HCT116 (cell line): ENCODE results near the gene ODF4.

Experiments
- CTCF ChIP-seq, 3 experiments: fragments of 200-600 bp in 1 of 3; sonication (generic) in 1 of 3; IDR thresholded peaks in 2 of 3; conservative IDR thresholded peaks in 1 of 3; 2 replicates each; pipeline ENCODE4 v1.5.1; 2012 to 2017; ENCODE audit warnings: low read depth in 2 of 3, low read length in 2 of 3, antibody characterized with exemption in 1 of 3, borderline replicate concordance in 1 of 3, control low read depth in 1 of 3, mild to moderate bottlenecking in 1 of 3, mixed read lengths in 1 of 3, mixed run types in 1 of 3, moderate library complexity in 1 of 3; ENCODE audit not compliant: insufficient read depth in 1 of 3
- EZH2 ChIP-seq: fragments of 200-600 bp; sonication (generic); IDR thresholded peaks from 2 replicates; pipeline ENCODE4 v1.6.1; 2017; ENCODE audit warnings: antibody characterized with exemption, mixed run types
- EZH2phosphoT487 ChIP-seq: fragments of 200-600 bp; IDR thresholded peaks from 2 replicates; pipeline ENCODE4 v1.6.1; 2018; ENCODE audit warnings: antibody characterized with exemption, borderline replicate concordance
- RAD21 ChIP-seq: IDR thresholded peaks from 2 replicates; pipeline ENCODE4 v1.6.1; 2012; ENCODE audit warnings: low read depth, mild to moderate bottlenecking

GRCh38 chr17:8392674-8393469, 53.2 kb downstream of the ODF4 start:
- no peak for TF ChIP-seq EZH2
- TF ChIP-seq CTCF (IDR thresholded peaks at IDR 0.05 in 2 of 3, conservative IDR thresholded peaks at IDR 0.05 in 1 of 3; ENCODE audit: borderline replicate concordance in 1 of 3, insufficient read depth in 1 of 3, low read depth in 2 of 3, low read length in 2 of 3), result no peak
- no peak for TF ChIP-seq EZH2phosphoT487
- TF ChIP-seq RAD21, result no peak
